HG02678 (cell line): ENCODE data around the gene TIMP3.

Experiments
- ATAC-seq: cut with Tn5 transposase; IDR thresholded peaks from one replicate; pipeline ENCODE4 v1.9.1; 2021; ENCODE audit warnings: mild to moderate bottlenecking, moderate library complexity; ENCODE audit not compliant: unreplicated experiment

The TIMP3 gene

GRCh38 chr22:32805361-32805881, 3.9 kb downstream of the TIMP3 start:
- ATAC-seq = no peak

GRCh38 chr22:32806296-32806695, 4.8 kb downstream of the TIMP3 start:
- no peak for ATAC-seq

- ATAC-seq = no peak
Observed at GRCh38 chr22:32808038-32808445, 6.5 kb downstream of the TIMP3 start.

- no peak for ATAC-seq
Observed at GRCh38 chr22:32809786-32810554, 8.5 kb downstream of the TIMP3 start.

- no peak for ATAC-seq
Observed at GRCh38 chr22:32810555-32811133, 9.1 kb downstream of the TIMP3 start.

GRCh38 chr22:32811788-32812545, 10.5 kb downstream of the TIMP3 start:
- ATAC-seq = no peak

- no peak for ATAC-seq
Observed at GRCh38 chr22:32814285-32814860, 12.9 kb downstream of the TIMP3 start.

- ATAC-seq = no peak
Observed at GRCh38 chr22:32815059-32815458, 13.6 kb downstream of the TIMP3 start.

GRCh38 chr22:32815943-32816342, 14.4 kb downstream of the TIMP3 start:
- no peak for ATAC-seq

GRCh38 chr22:32817137-32817730, 15.7 kb downstream of the TIMP3 start:
- ATAC-seq = no peak

- ATAC-seq = no peak
Observed at GRCh38 chr22:32818446-32819115, 17.1 kb downstream of the TIMP3 start.

- ATAC-seq = no peak
Observed at GRCh38 chr22:32819120-32819519, 17.6 kb downstream of the TIMP3 start.

GRCh38 chr22:32820131-32821119, 18.9 kb downstream of the TIMP3 start:
- ATAC-seq = no peak

- ATAC-seq = no peak
Observed at GRCh38 chr22:32822179-32822877, 20.8 kb downstream of the TIMP3 start.

- ATAC-seq = no peak
Observed at GRCh38 chr22:32823024-32823730, 21.7 kb downstream of the TIMP3 start.

- no peak for ATAC-seq
Observed at GRCh38 chr22:32824531-32825312, 23.2 kb downstream of the TIMP3 start.

GRCh38 chr22:32826537-32826936, 25.0 kb downstream of the TIMP3 start:
- no peak for ATAC-seq
